Activated naive CD8-positive, alpha-beta T cell treated with anti-CD3 and anti-CD28 coated beads for 36 hours (primary cell): ENCODE data around the gene KAZN. TPM values are rescaled to one million over a fixed set of nuclear protein-coding genes. Genes with fewer than 3 reads are reported as not detected.
A peak's percentile ranks its signal among the peaks of the same experiment; 100 is the strongest.

ENCODE experiments used
- DNase-seq: peaks from one replicate; pipeline ENCODE4 v3.0.0; 2021
- H3K27ac Mint-ChIP-seq: one replicate; pipeline ENCODE4 v1.8.0; 2022; ENCODE audit warnings: mild to moderate bottlenecking, moderate library complexity, mixed read lengths
- H3K27me3 Mint-ChIP-seq: one replicate; pipeline ENCODE4 v1.8.0; 2022; ENCODE audit warnings: mild to moderate bottlenecking, mixed read lengths
- H3K36me3 Mint-ChIP-seq: one replicate; pipeline ENCODE4 v1.8.0; 2021; ENCODE audit warnings: mild to moderate bottlenecking, mixed read lengths
- H3K4me1 Mint-ChIP-seq: one replicate; pipeline ENCODE4 v1.8.0; 2021; ENCODE audit warnings: mixed read lengths
- H3K4me3 Mint-ChIP-seq: one replicate; pipeline ENCODE4 v1.8.0; 2022; ENCODE audit warnings: mild to moderate bottlenecking, moderate library complexity, mixed read lengths
- H3K9me3 Mint-ChIP-seq: one replicate; pipeline ENCODE4 v1.8.0; 2022; ENCODE audit warnings: mixed read lengths
- total RNA-seq, 2 experiments: library from RNA; stranded (reverse); gene quantifications; one replicate each; pipeline ENCODE4 v1.2.3, GENCODE V29; 2021

KAZN gene
- total RNA-seq, 2 experiments from 2014 or later: 0.74 to 1.5 TPM

DNA sequence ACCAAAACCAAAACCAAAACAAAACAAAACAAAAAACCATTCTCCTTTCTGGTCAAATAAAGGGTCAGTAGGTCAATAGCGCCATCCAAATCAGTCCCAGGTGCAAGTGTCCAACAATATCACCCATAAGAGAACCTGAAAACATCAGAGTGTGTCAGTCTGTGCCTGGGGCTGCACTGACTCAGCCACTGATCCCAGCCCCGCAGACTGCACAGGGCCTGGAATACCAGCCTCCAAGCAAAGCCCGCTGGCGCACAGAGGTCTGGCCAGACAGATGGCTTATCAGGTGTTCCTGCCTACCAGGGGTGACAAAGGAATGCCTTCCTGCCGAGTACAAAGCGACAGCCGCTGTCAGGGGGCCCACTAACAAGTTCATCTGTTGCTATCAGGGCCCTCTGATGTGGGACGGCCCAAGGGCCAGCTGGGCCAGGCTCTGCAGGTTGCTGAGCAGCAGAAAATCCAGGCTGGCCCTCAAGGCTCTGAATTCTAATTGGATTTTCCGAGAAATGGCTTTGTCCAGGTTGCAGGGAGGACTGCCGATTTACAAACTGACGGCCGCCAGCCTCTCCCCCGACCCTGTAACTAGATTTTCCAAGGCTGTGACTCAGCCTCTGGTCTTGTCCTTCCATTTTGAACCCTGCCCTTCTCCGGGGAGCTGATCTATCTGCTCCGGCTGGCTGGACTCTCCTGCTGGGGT is 541.3 kb downstream of the KAZN start:
- H3K4me1 Mint-ChIP-seq: peaks cover 6% of the 10 kb centered on the region
- H3K4me3 Mint-ChIP-seq: no peak overlapping the region
- H3K27ac Mint-ChIP-seq: no peak overlapping the region
- no peaks in the 10 kb centered on the region for H3K9me3 Mint-ChIP-seq
- peaks cover 70% of the 10 kb centered on the region for H3K27me3 Mint-ChIP-seq
- H3K36me3 Mint-ChIP-seq: no peaks in the 10 kb centered on the region
- DNase-seq: no peak

DNA sequence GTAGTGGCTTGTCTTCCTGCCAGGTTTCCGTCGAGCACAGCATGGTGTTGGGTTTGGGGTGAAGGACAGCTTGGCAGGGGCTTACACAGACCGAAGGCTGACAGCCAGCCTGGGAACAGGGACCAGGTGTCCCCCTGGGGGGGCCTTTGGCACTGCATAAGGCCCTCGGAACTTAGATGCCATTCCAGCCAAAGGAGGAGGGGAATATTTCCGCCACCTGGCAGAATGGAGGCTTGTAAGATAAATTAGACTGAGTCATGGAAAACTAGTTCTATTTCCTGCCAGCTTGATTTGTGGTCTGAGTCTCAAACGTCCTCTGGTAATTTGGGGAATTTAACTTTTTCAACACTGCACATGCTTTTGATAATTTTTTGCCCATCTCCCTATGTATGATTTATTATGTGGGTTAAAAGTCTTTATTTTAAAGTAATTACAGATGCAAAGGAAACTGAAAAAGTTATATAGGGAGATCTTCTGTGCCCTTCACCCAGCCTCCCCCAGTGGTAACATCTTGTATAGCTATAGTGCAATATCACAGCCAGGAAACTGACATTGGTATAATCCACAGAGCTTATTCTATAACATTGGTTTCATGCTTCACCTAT is 543.6 kb downstream of the KAZN start:
- Mint-ChIP-seq H3K9me3 (no peaks in the 10 kb centered on the region), H3K27me3 (peaks cover 72% of the 10 kb centered on the region), H3K27ac (no peak overlapping the region), H3K4me1 (peaks cover 6% of the 10 kb centered on the region), H3K4me3 (no peak overlapping the region), H3K36me3 (no peaks in the 10 kb centered on the region)
- no peak for DNase-seq

DNA sequence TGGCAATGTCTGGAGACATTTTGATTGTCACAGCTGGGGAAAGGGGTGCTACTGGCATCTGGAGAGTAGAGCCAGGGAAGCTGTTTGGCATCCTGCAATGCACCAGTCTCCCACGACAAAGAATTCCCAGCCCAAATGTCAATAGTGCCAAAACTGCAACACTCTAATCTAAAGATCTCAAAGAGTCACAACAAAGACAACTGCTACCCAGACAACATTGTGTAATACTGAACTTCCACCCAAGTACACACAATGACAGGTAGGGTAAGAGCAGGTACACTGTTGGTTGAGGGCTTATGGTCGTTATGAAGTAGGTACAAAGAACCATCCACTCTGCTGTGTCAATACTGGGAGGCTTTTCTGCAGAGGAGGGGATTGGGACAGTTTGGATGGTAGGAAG is 546.8 kb downstream of the KAZN start:
- no peaks in the 10 kb centered on the region for H3K36me3 Mint-ChIP-seq
- H3K27ac Mint-ChIP-seq: no peak overlapping the region
- H3K4me1 Mint-ChIP-seq: peaks cover 6% of the 10 kb centered on the region
- H3K9me3 Mint-ChIP-seq: no peaks in the 10 kb centered on the region
- DNase-seq: no peak
- peaks cover 61% of the 10 kb centered on the region for H3K27me3 Mint-ChIP-seq
- H3K4me3 Mint-ChIP-seq: no peak overlapping the region

DNA sequence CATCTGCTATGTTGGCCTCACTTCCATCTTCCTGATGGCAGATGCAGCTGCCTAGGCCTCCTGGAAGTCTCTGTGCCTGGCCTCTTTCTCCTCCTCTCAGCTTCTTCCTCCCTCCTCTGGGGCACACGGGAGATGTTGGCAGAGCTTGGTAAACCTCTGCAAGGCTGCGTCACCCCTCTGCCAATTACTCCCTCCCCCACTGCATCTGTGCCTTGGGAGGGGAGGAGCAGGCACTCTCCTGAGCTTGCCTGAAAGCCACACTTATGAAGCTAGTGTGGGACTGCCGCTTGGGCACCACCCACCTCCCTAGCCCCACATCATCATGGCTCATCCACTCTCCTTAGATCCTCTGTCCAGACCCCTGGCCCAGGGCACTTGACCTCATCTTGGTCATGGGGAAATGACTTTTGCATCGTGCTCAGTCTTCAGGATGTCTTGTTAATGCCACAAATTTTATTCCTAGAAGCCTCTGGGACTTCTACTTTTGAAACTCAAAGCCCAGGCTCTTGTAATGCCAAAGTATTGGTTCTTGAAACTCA is 547.7 kb downstream of the KAZN start:
- Mint-ChIP-seq H3K4me3 (no peak overlapping the region), H3K27me3 (peaks cover 63% of the 10 kb centered on the region), H3K36me3 (no peaks in the 10 kb centered on the region), H3K9me3 (no peaks in the 10 kb centered on the region), H3K4me1 (peaks cover 6% of the 10 kb centered on the region), H3K27ac (no peak overlapping the region)
- DNase-seq: no peak

DNA sequence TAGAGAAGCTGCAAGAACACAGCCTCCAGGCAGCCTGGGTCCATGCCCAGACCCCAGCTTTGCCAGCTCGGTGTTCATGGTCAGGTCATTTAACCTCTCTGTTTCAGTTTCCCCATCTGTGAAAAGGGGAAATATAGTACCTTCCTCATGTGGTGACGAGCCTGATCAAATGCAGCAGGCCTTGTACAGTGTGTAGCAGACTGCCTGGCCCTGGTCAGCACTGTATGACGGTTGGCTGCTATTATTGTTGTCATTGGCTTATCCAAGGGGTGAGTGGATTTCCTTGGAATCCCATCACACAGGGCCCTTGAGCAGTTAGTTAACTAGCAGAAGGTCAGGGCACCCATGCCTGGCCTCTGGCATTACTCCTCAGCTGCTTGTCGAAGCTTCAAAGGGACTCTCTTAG is 548.5 kb downstream of the KAZN start:
- no peak for DNase-seq
- Mint-ChIP-seq H3K9me3 (no peaks in the 10 kb centered on the region), H3K36me3 (no peaks in the 10 kb centered on the region), H3K27ac (no peak overlapping the region), H3K4me1 (peaks cover 3% of the 10 kb centered on the region), H3K4me3 (no peak overlapping the region), H3K27me3 (peaks cover 63% of the 10 kb centered on the region)

DNA sequence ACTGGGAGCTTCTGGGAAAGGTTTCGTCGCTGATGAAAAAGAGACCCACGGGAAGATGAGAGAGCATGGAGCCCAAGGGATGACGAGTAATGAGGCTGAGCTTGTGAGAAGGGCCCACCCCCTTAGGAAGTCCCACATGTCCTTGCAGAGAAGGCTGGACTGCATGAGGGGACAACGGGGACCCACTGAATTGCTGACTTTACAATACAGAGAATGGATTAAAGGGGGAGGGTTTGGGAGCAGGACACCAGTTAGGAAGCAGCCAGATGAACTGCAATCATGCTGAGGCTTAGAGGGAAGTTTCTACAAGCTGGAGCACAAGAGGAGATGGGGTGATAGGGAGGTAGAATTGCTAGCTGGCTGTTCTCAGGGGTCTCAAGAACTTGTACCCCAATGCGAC is 549.5 kb downstream of the KAZN start:
- Mint-ChIP-seq H3K36me3 (no peaks in the 10 kb centered on the region), H3K27ac (no peak overlapping the region), H3K4me1 (peaks cover 2% of the 10 kb centered on the region), H3K9me3 (no peaks in the 10 kb centered on the region), H3K27me3 (peaks cover 66% of the 10 kb centered on the region), H3K4me3 (no peak overlapping the region)
- DNase-seq: no peak

DNA sequence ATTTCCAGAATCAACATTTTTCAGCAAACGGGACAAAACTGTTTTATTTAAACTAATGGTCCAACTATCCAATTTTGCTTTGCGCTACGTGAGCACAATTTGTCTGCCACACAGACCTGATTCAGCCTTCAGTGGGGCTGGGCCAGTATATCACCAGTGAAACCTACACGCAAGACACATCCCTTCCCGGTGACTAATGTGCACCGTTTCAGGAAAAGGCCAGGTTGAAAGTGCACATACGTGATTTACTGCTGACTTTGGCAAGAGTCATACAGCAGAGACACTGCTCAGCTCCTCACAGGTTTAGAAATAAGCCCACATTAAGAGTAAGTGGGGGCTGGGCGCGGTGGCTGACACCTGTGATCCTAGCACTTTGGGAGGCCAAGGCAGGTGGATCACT is 550.0 kb downstream of the KAZN start:
- no peak overlapping the region for H3K4me3 Mint-ChIP-seq
- no peaks in the 10 kb centered on the region for H3K9me3 Mint-ChIP-seq
- H3K27ac Mint-ChIP-seq: no peak overlapping the region
- H3K36me3 Mint-ChIP-seq: no peaks in the 10 kb centered on the region
- peaks cover 70% of the 10 kb centered on the region for H3K27me3 Mint-ChIP-seq
- DNase-seq: no peak
- peaks cover 2% of the 10 kb centered on the region for H3K4me1 Mint-ChIP-seq

DNA sequence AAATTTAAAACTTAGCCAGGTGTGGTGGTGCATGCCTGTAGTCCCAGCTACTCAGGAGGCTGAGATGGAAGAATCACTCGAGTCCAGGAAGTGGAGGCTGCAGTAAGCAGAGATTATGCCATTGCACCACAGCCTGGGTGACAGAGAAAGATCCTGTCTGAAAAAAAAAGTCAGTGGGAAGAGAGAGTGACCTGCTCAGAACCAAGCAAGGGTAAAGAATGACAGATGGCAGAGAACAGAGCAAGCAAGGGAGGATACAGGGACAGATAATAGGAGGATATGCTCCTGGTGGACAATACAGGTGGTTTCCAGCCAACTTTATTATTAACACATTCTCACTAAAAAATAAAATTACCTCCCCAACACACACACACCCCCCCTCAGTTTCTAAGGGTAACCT is 550.5 kb downstream of the KAZN start:
- peaks cover 69% of the 10 kb centered on the region for H3K27me3 Mint-ChIP-seq
- no peak for DNase-seq
- no peaks in the 10 kb centered on the region for H3K36me3 Mint-ChIP-seq
- peaks cover 2% of the 10 kb centered on the region for H3K4me1 Mint-ChIP-seq
- no peak overlapping the region for H3K4me3 Mint-ChIP-seq
- no peak overlapping the region for H3K27ac Mint-ChIP-seq
- no peaks in the 10 kb centered on the region for H3K9me3 Mint-ChIP-seq

DNA sequence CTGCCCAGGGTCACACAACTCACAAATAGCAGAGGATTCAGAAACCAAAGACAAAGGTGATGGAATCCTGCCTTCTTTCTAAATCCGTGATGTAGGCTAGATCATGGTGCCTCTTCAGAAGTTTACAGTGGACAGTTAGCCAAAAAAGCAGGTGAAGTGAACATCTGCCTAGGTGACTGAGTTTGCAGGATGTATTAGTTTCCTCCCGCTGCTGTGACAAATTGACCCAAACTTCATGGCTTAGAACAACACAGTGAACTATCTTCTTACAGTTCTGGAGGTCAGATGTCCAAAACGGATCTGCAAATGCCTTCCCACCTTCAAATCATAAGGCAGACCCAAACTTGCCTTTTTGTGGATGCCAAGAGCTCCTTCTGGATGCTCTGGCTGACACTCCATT is 551.9 kb downstream of the KAZN start:
- Mint-ChIP-seq H3K4me1 (peaks cover 6% of the 10 kb centered on the region), H3K27ac (no peak overlapping the region), H3K9me3 (no peaks in the 10 kb centered on the region), H3K4me3 (no peak overlapping the region), H3K36me3 (no peaks in the 10 kb centered on the region), H3K27me3 (peaks cover 67% of the 10 kb centered on the region)
- DNase-seq: no peak

DNA sequence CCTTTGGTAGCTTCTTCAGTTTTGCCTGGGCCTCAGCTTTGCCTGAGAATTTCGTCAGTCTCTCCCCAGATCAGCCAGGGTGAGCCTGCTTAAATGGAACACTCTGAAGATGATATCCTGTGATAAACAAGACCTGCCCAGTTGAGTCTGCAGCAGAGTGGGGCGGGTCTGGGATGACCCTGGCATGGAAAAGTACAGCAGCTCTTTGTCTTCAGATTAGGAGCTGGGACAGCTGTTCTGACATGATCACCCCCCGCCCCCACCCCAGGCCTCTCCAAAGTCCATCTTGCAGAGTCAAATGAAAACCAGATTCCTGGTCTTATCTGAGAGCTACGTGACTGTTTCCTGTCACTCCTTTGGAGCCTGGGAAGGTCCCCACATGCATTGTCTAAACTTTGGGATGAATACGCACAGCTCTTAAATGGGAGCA is 552.9 kb downstream of the KAZN start:
- no peak overlapping the region for H3K27ac Mint-ChIP-seq
- no peak overlapping the region for H3K4me3 Mint-ChIP-seq
- peaks cover 15% of the 10 kb centered on the region for H3K4me1 Mint-ChIP-seq
- H3K36me3 Mint-ChIP-seq: no peaks in the 10 kb centered on the region
- H3K27me3 Mint-ChIP-seq: peaks cover 67% of the 10 kb centered on the region
- H3K9me3 Mint-ChIP-seq: no peaks in the 10 kb centered on the region
- DNase-seq: no peak

DNA sequence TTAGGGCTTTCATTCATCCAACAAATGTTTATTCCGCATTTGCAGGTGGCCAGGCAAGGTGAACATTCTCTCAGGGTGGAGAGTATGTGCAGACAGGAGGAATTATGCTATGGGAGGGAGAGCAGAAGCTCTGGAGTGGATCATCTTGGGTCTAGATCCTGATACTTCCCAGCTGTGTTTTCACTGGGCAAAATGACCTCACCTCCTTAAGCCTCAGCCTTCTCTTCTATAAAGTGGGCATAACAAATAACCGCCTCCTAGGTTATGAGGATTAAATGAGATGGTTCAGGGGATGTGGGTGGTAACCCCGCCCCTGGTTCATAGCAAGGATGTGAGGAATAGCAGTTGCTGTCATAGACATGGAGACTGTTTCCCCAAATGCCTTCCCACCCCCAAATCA is 553.4 kb downstream of the KAZN start:
- Mint-ChIP-seq H3K4me3 (no peak overlapping the region), H3K27ac (no peak overlapping the region), H3K4me1 (peaks cover 20% of the 10 kb centered on the region), H3K36me3 (no peaks in the 10 kb centered on the region), H3K9me3 (no peaks in the 10 kb centered on the region), H3K27me3 (peaks cover 64% of the 10 kb centered on the region)
- DNase-seq: no peak

DNA sequence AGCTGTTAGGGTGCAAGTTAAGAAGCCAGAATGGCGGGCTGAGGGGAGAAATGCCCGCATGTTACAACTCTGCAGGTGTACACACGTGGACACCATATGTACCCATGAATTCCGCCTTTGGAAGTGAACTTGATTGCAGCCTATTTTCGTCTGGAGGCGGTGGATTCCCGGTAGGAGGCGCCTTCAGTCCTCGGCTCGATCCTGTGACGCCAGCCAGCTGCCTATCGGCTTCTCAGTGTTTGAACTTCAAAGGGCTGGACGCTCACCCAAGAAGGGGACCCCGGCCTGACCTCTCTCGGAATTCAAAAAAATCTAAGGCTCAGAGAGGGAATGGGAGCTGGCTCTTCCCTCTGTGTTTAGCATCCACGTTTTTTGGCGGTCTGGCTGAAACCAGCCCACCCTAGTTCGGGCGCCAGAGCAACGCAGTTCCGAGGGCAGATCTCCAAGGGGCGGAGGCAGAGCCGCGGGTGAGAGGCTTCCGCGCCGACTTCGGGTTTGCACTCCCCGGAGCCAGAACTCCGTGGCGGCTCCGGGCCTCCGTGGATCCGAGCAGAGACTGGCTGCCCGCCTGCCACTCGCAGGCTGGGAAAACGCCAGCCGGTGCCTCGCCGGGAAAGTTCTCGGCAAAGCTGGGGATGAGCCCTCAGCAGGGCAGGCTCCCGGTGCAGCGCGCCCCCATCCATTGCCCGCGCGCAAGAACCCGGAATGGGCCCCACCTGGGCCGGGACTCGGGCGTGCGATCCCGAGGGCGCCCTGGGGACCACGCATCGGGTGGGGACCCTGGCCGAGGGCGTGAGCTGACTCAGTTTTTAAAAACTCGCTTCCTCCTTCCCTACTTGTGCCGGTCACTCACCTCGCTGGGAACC is 554.1 kb downstream of the KAZN start:
- Mint-ChIP-seq H3K4me3 (peak overlapping the region; percentile 58), H3K27ac (no peak overlapping the region), H3K4me1 (peaks cover 20% of the 10 kb centered on the region), H3K9me3 (no peaks in the 10 kb centered on the region), H3K27me3 (peaks cover 61% of the 10 kb centered on the region), H3K36me3 (no peaks in the 10 kb centered on the region)
- no peak for DNase-seq

DNA sequence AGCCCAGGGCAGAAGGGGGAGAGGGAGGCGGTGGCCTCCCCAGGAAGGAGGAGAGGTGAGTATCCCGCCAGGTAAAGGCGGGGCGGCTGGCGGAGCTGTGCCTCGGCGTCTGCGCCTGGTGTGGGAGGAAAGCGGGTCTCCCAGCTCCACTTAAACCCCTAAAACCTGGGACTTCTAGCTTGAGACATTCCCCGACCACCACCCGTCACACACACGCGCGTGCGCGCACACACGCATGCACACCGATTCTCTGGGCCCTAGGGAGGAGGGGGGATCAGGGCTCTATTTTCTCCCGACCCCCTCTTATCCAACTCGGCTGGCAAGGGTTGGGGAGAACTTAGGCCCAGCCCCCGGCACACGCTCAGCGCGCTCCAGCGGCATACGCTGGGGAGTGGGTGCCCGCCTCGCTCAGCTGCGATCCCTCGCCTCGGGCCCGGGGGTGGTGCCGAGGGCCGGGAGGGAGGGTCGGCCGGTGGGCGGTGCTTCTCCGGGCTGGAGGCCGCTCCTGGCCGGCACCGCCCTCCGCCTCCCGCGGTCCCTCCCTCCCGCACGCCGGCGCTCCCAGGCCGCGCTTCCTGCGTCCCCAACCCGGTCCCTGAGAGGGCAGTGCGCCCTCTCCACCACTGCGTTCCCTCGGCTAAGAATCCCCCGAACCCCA is 554.8 kb downstream of the KAZN start, which contains the start of gene TMEM51:
Gene TMEM51, plus strand, starts transcription at position 564 of the 658 bp plus-strand sequence. CDS start 61,341 bp downstream, outside the sequence.
- H3K27ac Mint-ChIP-seq: no peak within 1 kb of the TSS
- H3K4me1 Mint-ChIP-seq: peaks cover 20% of the 10 kb centered on the region
- H3K27me3 Mint-ChIP-seq: peaks cover 54% of the 10 kb centered on the region
- no peaks in the 10 kb centered on the region for H3K36me3 Mint-ChIP-seq
- H3K4me3 Mint-ChIP-seq: peak within 1 kb of the TSS; percentile 58
- H3K9me3 Mint-ChIP-seq: no peaks in the 10 kb centered on the region
- DNase-seq: no peak

DNA sequence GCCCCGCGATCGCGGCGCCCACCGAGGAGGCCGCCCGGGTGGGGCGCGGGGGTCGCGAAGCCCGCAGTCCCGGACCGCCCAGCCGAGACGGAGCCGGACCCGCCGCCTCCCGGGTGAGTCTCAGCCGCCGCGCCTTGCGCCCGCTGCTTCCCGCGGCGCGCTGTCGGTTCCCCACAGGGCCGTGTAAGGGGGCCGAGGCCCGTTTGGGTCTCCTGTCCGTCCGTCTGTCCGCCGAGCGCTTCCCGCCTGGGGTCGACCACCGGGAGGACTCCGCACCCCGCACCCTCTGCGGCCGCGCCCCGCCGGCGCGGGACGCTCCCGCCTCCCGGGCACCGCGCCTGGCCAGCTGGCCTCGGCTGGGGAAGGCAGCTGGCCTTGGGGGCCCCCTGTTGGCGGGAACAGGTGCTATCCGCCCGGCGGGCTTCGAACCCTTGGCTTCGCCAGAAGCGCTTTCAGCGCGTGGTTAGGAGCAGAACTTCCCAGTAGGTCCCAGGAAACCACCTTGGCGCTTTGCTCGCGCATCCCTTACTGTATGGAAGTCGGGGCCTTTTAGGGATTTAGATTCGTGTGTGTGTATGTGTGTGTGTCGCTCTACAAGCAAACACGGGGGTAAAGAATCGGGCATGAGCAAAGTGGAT is 555.5 kb downstream of the KAZN start:
- Mint-ChIP-seq H3K9me3 (no peaks in the 10 kb centered on the region), H3K27me3 (peaks cover 53% of the 10 kb centered on the region)

More for the DNA sequence above, 555.5 kb downstream of the KAZN start:
- peaks cover 20% of the 10 kb centered on the region for H3K4me1 Mint-ChIP-seq
- DNase-seq: peak; percentile 42
- H3K27ac Mint-ChIP-seq: no peak overlapping the region
- no peaks in the 10 kb centered on the region for H3K36me3 Mint-ChIP-seq
- peak overlapping the region; percentile 12 for H3K4me3 Mint-ChIP-seq
